Mesenchymal stem cell (in vitro differentiated cells and primary cell): ENCODE results near the gene TTLL8.

ENCODE experiments used
- DNase-seq: peaks from one replicate; pipeline ENCODE4 v3.0.0-alpha.2; 2013
- H2AFZ ChIP-seq: one replicate; pipeline ENCODE4 v1.6.1; 2013; ENCODE audit warnings: low read depth, mild to moderate bottlenecking, control low read depth, inconsistent platforms, low read length, moderate library complexity
- H2AK5ac ChIP-seq: 2 replicates; pipeline ENCODE4 v1.6.1; 2013; ENCODE audit warnings: low read length, moderate library complexity, mild to moderate bottlenecking, inconsistent platforms; ENCODE audit not compliant: severe bottlenecking
- H2BK120ac ChIP-seq: one replicate; pipeline ENCODE4 v1.6.1; 2013; ENCODE audit warnings: low read depth, mild to moderate bottlenecking, inconsistent platforms, low read length, moderate library complexity
- H2BK12ac ChIP-seq, 2 experiments: one replicate each; pipeline ENCODE4 v1.6.1; 2013; ENCODE audit warnings: inconsistent platforms in 2 of 2, low read length in 2 of 2, mild to moderate bottlenecking in 2 of 2, moderate library complexity in 2 of 2, control low read depth in 1 of 2
- H2BK15ac ChIP-seq: one replicate; pipeline ENCODE4 v1.6.1; 2013; ENCODE audit warnings: mild to moderate bottlenecking, low read depth, inconsistent platforms; ENCODE audit not compliant: poor library complexity, severe bottlenecking
- H2BK5ac ChIP-seq: 2 replicates; pipeline ENCODE4 v1.6.1; 2013; ENCODE audit warnings: low read depth, mild to moderate bottlenecking, low read length, control low read depth, inconsistent platforms; ENCODE audit not compliant: poor library complexity, severe bottlenecking
- H3K14ac ChIP-seq, 2 experiments: one replicate each; pipeline ENCODE4 v1.6.1; 2013; ENCODE audit warnings: inconsistent platforms in 2 of 2, low read length in 2 of 2, control low read depth in 1 of 2, mild to moderate bottlenecking in 1 of 2, moderate library complexity in 1 of 2
- H3K18ac ChIP-seq, 2 experiments: one replicate each; pipeline ENCODE4 v1.6.1; 2013; ENCODE audit warnings: inconsistent platforms in 2 of 2, low read length in 2 of 2, control low read depth in 1 of 2, low read depth in 1 of 2, mild to moderate bottlenecking in 1 of 2
- H3K23ac ChIP-seq, 2 experiments: one replicate each; pipeline ENCODE4 v1.6.1; 2013; ENCODE audit warnings: inconsistent platforms in 2 of 2, low read length in 2 of 2, mild to moderate bottlenecking in 2 of 2, moderate library complexity in 2 of 2, control low read depth in 1 of 2
- H3K27ac ChIP-seq: 2 replicates; pipeline ENCODE4 v1.5.1; 2013; ENCODE audit warnings: mild to moderate bottlenecking, moderate library complexity, low read length, control low read depth, inconsistent platforms; ENCODE audit not compliant: poor library complexity, severe bottlenecking
- H3K27me3 ChIP-seq, 2 experiments: 2 replicates each; pipeline versions ENCODE4 v1.6.1 to v1.7.0; 2013; ENCODE audit warnings: low read length in 2 of 2, mild to moderate bottlenecking in 2 of 2, moderate library complexity in 2 of 2, control low read depth in 1 of 2, inconsistent platforms in 1 of 2; ENCODE audit not compliant: control insufficient read depth in 1 of 2, insufficient read depth in 1 of 2
- H3K36me3 ChIP-seq, 2 experiments: 2 replicates each; pipeline versions ENCODE4 v1.6.1 to v1.7.0; 2013; ENCODE audit warnings: low read length in 2 of 2, control low read depth in 1 of 2, inconsistent platforms in 1 of 2, low read depth in 1 of 2, mild to moderate bottlenecking in 1 of 2; ENCODE audit not compliant: insufficient read depth in 2 of 2, control insufficient read depth in 1 of 2
- H3K4ac ChIP-seq, 2 experiments: one replicate each; pipeline ENCODE4 v1.6.1; 2013; ENCODE audit warnings: inconsistent platforms in 2 of 2, low read length in 2 of 2, mild to moderate bottlenecking in 2 of 2, moderate library complexity in 2 of 2, control low read depth in 1 of 2, low read depth in 1 of 2
- H3K4me1 ChIP-seq: 2 replicates; pipeline ENCODE4 v1.6.1; 2013; ENCODE audit warnings: low read depth, low read length, control low read depth; ENCODE audit not compliant: control insufficient read depth, insufficient read depth
- H3K4me2 ChIP-seq: 2 replicates; pipeline ENCODE4 v1.6.1; 2013; ENCODE audit warnings: low read length, mild to moderate bottlenecking, inconsistent platforms; ENCODE audit not compliant: poor library complexity, severe bottlenecking
- H3K4me3 ChIP-seq, 2 experiments: 2 replicates each; pipeline versions ENCODE4 v1.5.1 to v1.7.0; 2013; ENCODE audit warnings: low read length in 2 of 2, mild to moderate bottlenecking in 2 of 2, control low read depth in 1 of 2, low read depth in 1 of 2; ENCODE audit not compliant: insufficient read depth in 1 of 2
- H3K79me1 ChIP-seq: replicated peaks from 2 replicates; pipeline ENCODE4 v1.6.1; 2013; ENCODE audit warnings: mild to moderate bottlenecking, control low read depth, low read length, inconsistent platforms; ENCODE audit not compliant: poor library complexity, severe bottlenecking
- H3K9ac ChIP-seq: 2 replicates; pipeline ENCODE4 v1.7.0; 2013; ENCODE audit warnings: mild to moderate bottlenecking, low read length, moderate library complexity
- H3K9me3 ChIP-seq: 2 replicates; pipeline ENCODE4 v1.7.0; 2013; ENCODE audit warnings: mild to moderate bottlenecking, low read length; ENCODE audit not compliant: control insufficient read depth
- H4K8ac ChIP-seq: one replicate; pipeline ENCODE4 v1.6.1; 2013; ENCODE audit warnings: inconsistent platforms, mild to moderate bottlenecking, low read length, moderate library complexity
- H4K91ac ChIP-seq: one replicate; pipeline ENCODE4 v1.6.1; 2013; ENCODE audit warnings: mild to moderate bottlenecking, low read length, inconsistent platforms
- WGBS: methylation state at CpG from one replicate; pipeline ENCODE4 v1.1.7; 2013; ENCODE audit warnings: mixed read lengths; 5-methylcytosine and 5-hydroxymethylcytosine counted together

TTLL8 gene

GRCh38 chr22:50063589-50064393 is 5.7 kb upstream of the TTLL8 start:
- Histone ChIP-seq H3K4ac (no peak overlapping the region), H2BK5ac (no peak overlapping the region), H3K4me3 (no peak overlapping the region), H4K8ac (no peak overlapping the region), H3K14ac (no peak overlapping the region), H3K27me3 (peaks cover 38 to 39% of the 10 kb centered on the region in 2 experiments), H3K36me3 (no peaks in the 10 kb centered on the region), H3K79me1 (no peaks in the 10 kb centered on the region), H2BK15ac (no peak overlapping the region), H3K23ac (no peak overlapping the region), H2AK5ac (no peak overlapping the region), H3K4me1 (peaks cover 8% of the 10 kb centered on the region), H2BK12ac (no peak overlapping the region), H3K18ac (no peak overlapping the region), H2BK120ac (no peak overlapping the region), H3K9me3 (no peaks in the 10 kb centered on the region), H4K91ac (no peak overlapping the region), H3K4me2 (no peak overlapping the region), H2AFZ (no peak overlapping the region), H3K27ac (no peak overlapping the region), H3K9ac (no peak overlapping the region)
- WGBS: 89% methylated on average over 23 of the region's 23 CpGs
- no peak for DNase-seq

- Histone ChIP-seq H2BK5ac (no peak overlapping the region), H2AK5ac (no peak overlapping the region), H4K8ac (no peak overlapping the region), H3K9me3 (no peaks in the 10 kb centered on the region), H3K36me3 (no peaks in the 10 kb centered on the region), H3K27me3 (peaks cover 43 to 47% of the 10 kb centered on the region in 2 experiments), H3K4me3 (no peak overlapping the region), H3K18ac (no peak overlapping the region), H2BK12ac (no peak overlapping the region), H4K91ac (no peak overlapping the region), H2BK15ac (no peak overlapping the region), H3K4me1 (peaks cover 14% of the 10 kb centered on the region), H2AFZ (no peak overlapping the region), H3K79me1 (no peaks in the 10 kb centered on the region), H3K4ac (no peak overlapping the region), H3K9ac (no peak overlapping the region), H3K4me2 (no peak overlapping the region), H3K27ac (no peak overlapping the region), H3K14ac (no peak overlapping the region), H3K23ac (no peak overlapping the region), H2BK120ac (no peak overlapping the region)
- no peak for DNase-seq
- 94% methylated on average over 19 of the region's 19 CpGs for WGBS
Measured at GRCh38 chr22:50062509-50063135, 4.5 kb upstream of the TTLL8 start.

- Histone ChIP-seq H3K4me2 (no peak overlapping the region), H4K8ac (no peak overlapping the region), H3K27ac (no peak overlapping the region), H2BK120ac (no peak overlapping the region), H2AK5ac (no peak overlapping the region), H2AFZ (no peak overlapping the region), H3K4me3 (no peak overlapping the region), H3K23ac (no peak overlapping the region), H2BK15ac (no peak overlapping the region), H3K14ac (no peak overlapping the region), H3K4me1 (peaks cover 14% of the 10 kb centered on the region), H2BK12ac (no peak overlapping the region), H3K36me3 (no peaks in the 10 kb centered on the region), H3K79me1 (no peaks in the 10 kb centered on the region), H4K91ac (no peak overlapping the region), H3K9me3 (no peaks in the 10 kb centered on the region), H3K18ac (no peak overlapping the region), H2BK5ac (no peak overlapping the region), H3K27me3 (peaks cover 47 to 51% of the 10 kb centered on the region in 2 experiments), H3K4ac (no peak overlapping the region), H3K9ac (no peak overlapping the region)
- 83% methylated on average over 15 of the region's 17 CpGs for WGBS
- DNase-seq: no peak
Measured at GRCh38 chr22:50061824-50062355, 3.8 kb upstream of the TTLL8 start.

GRCh38 chr22:50061141-50061823 is 3.2 kb upstream of the TTLL8 start:
- Histone ChIP-seq H2BK120ac (no peak overlapping the region), H3K9ac (no peak overlapping the region), H3K9me3 (no peaks in the 10 kb centered on the region), H2AK5ac (no peak overlapping the region), H3K27me3 (peaks cover 47 to 57% of the 10 kb centered on the region in 2 experiments), H3K27ac (no peak overlapping the region), H3K18ac (no peak overlapping the region), H3K14ac (no peak overlapping the region), H2BK15ac (no peak overlapping the region), H2BK12ac (no peak overlapping the region), H3K4me1 (peaks cover 14% of the 10 kb centered on the region), H2AFZ (no peak overlapping the region), H3K4me3 (no peak overlapping the region), H4K8ac (no peak overlapping the region), H2BK5ac (no peak overlapping the region), H3K36me3 (no peaks in the 10 kb centered on the region), H3K79me1 (no peaks in the 10 kb centered on the region), H3K23ac (no peak overlapping the region), H3K4ac (no peak overlapping the region), H3K4me2 (no peak overlapping the region), H4K91ac (no peak overlapping the region)
- no peak for DNase-seq
- 83% methylated on average over 24 of the region's 27 CpGs for WGBS
